SH-SY5Y (cell line): Measurements from ENCODE around the gene ATP5F1E.

ENCODE experiments used
- GATA2 ChIP-seq: IDR thresholded peaks from 2 replicates; pipeline ENCODE4 v1.6.1; 2011; ENCODE audit warnings: mild to moderate bottlenecking, low read depth, low read length
- GATA3 ChIP-seq: IDR thresholded peaks from 2 replicates; pipeline ENCODE4 v1.6.1; 2011; ENCODE audit warnings: low read depth, mild to moderate bottlenecking, low read length, moderate library complexity

DNA sequence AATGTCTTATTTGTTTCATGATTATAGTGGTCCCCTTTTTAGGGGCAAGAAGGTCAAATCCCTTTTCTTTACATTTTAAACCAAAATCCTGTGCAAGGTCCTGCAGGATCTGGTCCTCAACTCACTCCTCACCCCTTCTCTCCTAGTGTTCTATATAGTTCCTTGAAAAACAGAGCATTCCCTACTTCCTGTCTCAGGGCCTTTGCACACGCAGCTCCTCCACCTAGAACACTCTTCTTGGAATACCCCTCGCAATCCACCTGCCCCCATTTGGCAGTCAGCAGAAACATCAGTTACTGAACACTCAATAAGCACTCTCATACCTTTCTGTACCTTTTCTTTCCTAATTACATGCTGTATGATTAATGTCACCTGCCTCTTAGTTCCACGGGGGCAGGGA lies 3.2 kb upstream of the ATP5F1E start:
- TF ChIP-seq GATA2 (no peak), GATA3 (no peak)
